Left cardiac atrium (tissue), 4 donors: ENCODE data around the gene ANKHD1. TPM values are rescaled to one million over a fixed set of nuclear protein-coding genes. Genes with fewer than 3 reads are reported as not detected.

Experiments
- ATAC-seq, 2 donors: fragments of 200-7000 bp; cut with Tn5 transposase; one replicate each; pipeline ENCODE4 v1.9.1; 2020; ENCODE audit warnings: mild to moderate bottlenecking in 2 of 2, moderate library complexity in 2 of 2
- DNase-seq: peaks from one replicate; pipeline ENCODE4 v3.0.0-alpha.2; 2020
- intact Hi-C, 2 donors: fragments of 100-400 bp; cut with DNase I; formaldehyde crosslinking; loops; one replicate each; pipeline versions ENCODE4 v1.14.1 to v1.15.1; 2022 to 2023
- total RNA-seq, 2 donors: library from RNA; stranded (reverse); fragmentation: NEBNext Ultra II Directional; extraction: Animal tissue kit (Norgen Biotek cat#: 25700); gene quantifications; one replicate each; pipeline ENCODE4 v1.2.1, GENCODE V29; 2021
- donor health status: DM: no; HTN: yes; CAD: no.
- donor health status: DM: no; HTN: yes; CAD: no; lungs with severe emphysema.
- donor health status: DM: yes; HTN: yes; CAD: no.
- donor health status: Dilated cardiomyopathy.

ANKHD1 gene
- total RNA-seq, 2 donors from 2014 or later, result 50.1 to 67.5 TPM

GRCh38 chr5:140554454-140554853 lies 152.8 kb downstream of the ANKHD1 start:
- intact Hi-C loops, result no loop called here
- ATAC-seq (peak in 1 of 2 donors; percentile 27), DNase-seq (no peak)

GRCh38 chr5:140555747-140556312 lies 154.2 kb downstream of the ANKHD1 start:
- DNase-seq (no peak), ATAC-seq (no peak)
- intact Hi-C loops, result no loop called here

- intact Hi-C loops, result no loop called here
- no peak for ATAC-seq
- no peak for DNase-seq
Measured at GRCh38 chr5:140556438-140556837, 154.8 kb downstream of the ANKHD1 start.

- ATAC-seq (peak; percentile 96 to 99), DNase-seq (peak; percentile 95)
- intact Hi-C loops, result no loop called here
Measured at GRCh38 chr5:140557136-140557805, 155.6 kb downstream of the ANKHD1 start, which contains the start of gene SRA1. Gene SRA1 (minus strand): TSS chr5:140557473. CDS start chr5:140557452, 21 bp downstream.

GRCh38 chr5:140557965-140558364 lies 156.3 kb downstream of the ANKHD1 start:
- ATAC-seq, result no peak

GRCh38 chr5:140558542-140558941 lies 156.9 kb downstream of the ANKHD1 start:
- intact Hi-C loops, result no loop called here
- no peak for ATAC-seq

More at GRCh38 chr5:140557965-140558364, 156.3 kb downstream of the ANKHD1 start:
- intact Hi-C loops, result no loop called here
- DNase-seq, result no peak

GRCh38 chr5:140560227-140560626 lies 158.6 kb downstream of the ANKHD1 start:
- no peak for DNase-seq
- no peak for ATAC-seq
- intact Hi-C loops, result loop anchor here in 1 of 2 donors (10.0 kb wide), 1 partner anchor 85 kb away; the partner anchor contains the start of genes IK and NDUFA2

More at GRCh38 chr5:140558542-140558941, 156.9 kb downstream of the ANKHD1 start:
- no peak for DNase-seq

- no peak for ATAC-seq
- intact Hi-C loops, result loop anchor here in 1 of 2 donors (10.0 kb wide), 1 partner anchor 83 kb away; the partner anchor contains the start of genes IK and NDUFA2
- no peak for DNase-seq
Measured at GRCh38 chr5:140561753-140562523, 160.3 kb downstream of the ANKHD1 start.

GRCh38 chr5:140563596-140563995 lies 162.0 kb downstream of the ANKHD1 start:
- DNase-seq (no peak), ATAC-seq (no peak)
- intact Hi-C loops, result loop anchor here in 1 of 2 donors (10.0 kb wide), 1 partner anchor 81 kb away; the partner anchor contains the start of genes IK and NDUFA2

GRCh38 chr5:140564196-140565023 lies 162.8 kb downstream of the ANKHD1 start, which contains the start of the genes APBB3 and SLC35A4:
Gene APBB3 (minus strand): TSS chr5:140564598. CDS start chr5:140564245, 353 bp downstream.
Gene SLC35A4 (plus strand): TSS chr5:140564828. CDS start chr5:140567170, 2,342 bp downstream.
- DNase-seq, result peak; percentile 98
- intact Hi-C loops, result loop anchor here (5.0 to 10.0 kb wide), 2 partner anchors 68 to 80 kb away; partner anchors contain the start of genes CD14 (in 1 of the 2), IK (in 1 of the 2) and NDUFA2 (in 1 of the 2)
- ATAC-seq, result peak; percentile 94 to 95

GRCh38 chr5:140565024-140565779 lies 163.6 kb downstream of the ANKHD1 start:
- ATAC-seq (no peak), DNase-seq (no peak)
- intact Hi-C loops, result loop anchor here (5.0 to 10.0 kb wide), 2 partner anchors 67 to 80 kb away; partner anchors contain the start of genes CD14 (in 1 of the 2), IK (in 1 of the 2) and NDUFA2 (in 1 of the 2)

GRCh38 chr5:140565780-140566095 lies 164.1 kb downstream of the ANKHD1 start:
- no peak for ATAC-seq
- DNase-seq, result no peak
- intact Hi-C loops, result loop anchor here (5.0 to 10.0 kb wide), 2 partner anchors 67 to 79 kb away; partner anchors contain the start of genes CD14 (in 1 of the 2), IK (in 1 of the 2) and NDUFA2 (in 1 of the 2)

GRCh38 chr5:140566665-140567064 lies 165.0 kb downstream of the ANKHD1 start:
- intact Hi-C loops, result loop anchor here (5.0 to 10.0 kb wide), 2 partner anchors 66 to 78 kb away; partner anchors contain the start of genes CD14 (in 1 of the 2), IK (in 1 of the 2) and NDUFA2 (in 1 of the 2)
- DNase-seq (no peak), ATAC-seq (no peak)

GRCh38 chr5:140567136-140567818 lies 165.6 kb downstream of the ANKHD1 start:
- ATAC-seq, result no peak
- intact Hi-C loops, result loop anchor here (5.0 to 10.0 kb wide), 2 partner anchors 65 to 78 kb away; partner anchors contain the start of genes CD14 (in 1 of the 2), IK (in 1 of the 2) and NDUFA2 (in 1 of the 2)
- DNase-seq, result no peak

GRCh38 chr5:140567871-140568270 lies 166.2 kb downstream of the ANKHD1 start:
- intact Hi-C loops, result loop anchor here (5.0 to 10.0 kb wide), 2 partner anchors 64 to 77 kb away; partner anchors contain the start of genes CD14 (in 1 of the 2), IK (in 1 of the 2) and NDUFA2 (in 1 of the 2)
- no peak for ATAC-seq
- no peak for DNase-seq

GRCh38 chr5:140568443-140569063 lies 166.9 kb downstream of the ANKHD1 start:
- no peak for ATAC-seq
- intact Hi-C loops, result loop anchor here (5.0 to 10.0 kb wide), 2 partner anchors 64 to 76 kb away; partner anchors contain the start of genes CD14 (in 1 of the 2), IK (in 1 of the 2) and NDUFA2 (in 1 of the 2)
- no peak for DNase-seq
